ENCODE measurements around the gene ELP6.

The ELP6 gene

GRCh38 chr3:47541583-47542108 lies 28.1 kb upstream of the ELP6 start:
- no peak overlapping the region for H3K9ac ChIP-seq (ENCODE audit: low read length)
- H2AK5ac ChIP-seq (ENCODE audit: low read length), result no peak overlapping the region

GRCh38 chr3:47540281-47540680 lies 26.8 kb upstream of the ELP6 start:
- Histone ChIP-seq H3K79me2 (ENCODE audit: control insufficient read depth, insufficient read depth, low read length) (no peaks in the 10 kb centered on the region), H2BK5ac (ENCODE audit: low read length) (no peak overlapping the region), H3K4me3 (ENCODE audit: low read length) (no peak overlapping the region), H3K23ac (ENCODE audit: low read length) (no peak overlapping the region), H2BK15ac (replicated peaks; ENCODE audit: low read depth) (no peak overlapping the region), H3K27ac (ENCODE audit: low read depth, low read length) (no peak overlapping the region), H3K4me2 (ENCODE audit: low read length) (no peak overlapping the region), H2BK120ac (ENCODE audit: low read depth, low read length) (no peak overlapping the region), H4K5ac (ENCODE audit: low read length) (no peak overlapping the region), H3K27me3 (ENCODE audit: insufficient read depth, low read length, poor library complexity) (no peaks in the 10 kb centered on the region), H3K9ac (ENCODE audit: low read length) (no peak overlapping the region), H3K56ac (ENCODE audit: low read length) (no peak overlapping the region), H2AK5ac (ENCODE audit: low read length) (no peak overlapping the region), H3K18ac (ENCODE audit: low read length) (no peak overlapping the region), H4K8ac (ENCODE audit: low read depth, low read length) (no peak overlapping the region), H3K79me1 (ENCODE audit: low read length) (no peaks in the 10 kb centered on the region), H3K36me3 (ENCODE audit: control insufficient read depth, insufficient read depth, low read length) (no peaks in the 10 kb centered on the region), H3K4ac (ENCODE audit: low read depth, low read length) (no peak overlapping the region), H3K4me1 (ENCODE audit: control insufficient read depth, low read depth, low read length) (no peaks in the 10 kb centered on the region)
- no CpG with 5 or more reads among the region's 4 CpGs for WGBS (ENCODE audit: extremely low coverage, insufficient coverage, low lambda C conversion rate)
- no peak for DNase-seq

More at GRCh38 chr3:47541583-47542108, 28.1 kb upstream of the ELP6 start:
- WGBS (ENCODE audit: extremely low coverage, insufficient coverage, low lambda C conversion rate), result no CpG with 5 or more reads among the region's 6 CpGs
- Histone ChIP-seq H3K23ac (ENCODE audit: low read length) (no peak overlapping the region), H3K18ac (ENCODE audit: low read length) (no peak overlapping the region), H3K56ac (ENCODE audit: low read length) (no peak overlapping the region), H2BK5ac (ENCODE audit: low read length) (no peak overlapping the region), H2BK120ac (ENCODE audit: low read depth, low read length) (no peak overlapping the region), H2BK15ac (replicated peaks; ENCODE audit: low read depth) (no peak overlapping the region), H3K79me2 (ENCODE audit: control insufficient read depth, insufficient read depth, low read length) (no peaks in the 10 kb centered on the region), H3K27me3 (ENCODE audit: insufficient read depth, low read length, poor library complexity) (no peaks in the 10 kb centered on the region), H3K36me3 (ENCODE audit: control insufficient read depth, insufficient read depth, low read length) (no peaks in the 10 kb centered on the region), H3K4ac (ENCODE audit: low read depth, low read length) (no peak overlapping the region), H4K8ac (ENCODE audit: low read depth, low read length) (no peak overlapping the region), H3K27ac (ENCODE audit: low read depth, low read length) (no peak overlapping the region), H3K79me1 (ENCODE audit: low read length) (no peaks in the 10 kb centered on the region), H3K4me3 (ENCODE audit: low read length) (no peak overlapping the region), H3K4me2 (ENCODE audit: low read length) (no peak overlapping the region), H3K4me1 (ENCODE audit: control insufficient read depth, low read depth, low read length) (no peaks in the 10 kb centered on the region), H4K5ac (ENCODE audit: low read length) (no peak overlapping the region)
- no peak for DNase-seq

- WGBS (ENCODE audit: extremely low coverage, insufficient coverage, low lambda C conversion rate), result no CpG with 5 or more reads among the region's 6 CpGs
- Histone ChIP-seq H2AK5ac (ENCODE audit: low read length) (no peak overlapping the region), H3K4ac (ENCODE audit: low read depth, low read length) (no peak overlapping the region), H4K8ac (ENCODE audit: low read depth, low read length) (no peak overlapping the region), H3K18ac (ENCODE audit: low read length) (no peak overlapping the region), H3K27me3 (ENCODE audit: insufficient read depth, low read length, poor library complexity) (no peaks in the 10 kb centered on the region), H3K36me3 (ENCODE audit: control insufficient read depth, insufficient read depth, low read length) (no peaks in the 10 kb centered on the region), H3K4me3 (ENCODE audit: low read length) (no peak overlapping the region), H3K79me1 (ENCODE audit: low read length) (no peaks in the 10 kb centered on the region), H2BK120ac (ENCODE audit: low read depth, low read length) (no peak overlapping the region), H2BK5ac (ENCODE audit: low read length) (no peak overlapping the region), H3K23ac (ENCODE audit: low read length) (no peak overlapping the region), H3K27ac (ENCODE audit: low read depth, low read length) (no peak overlapping the region), H2BK15ac (replicated peaks; ENCODE audit: low read depth) (no peak overlapping the region), H3K9ac (ENCODE audit: low read length) (no peak overlapping the region), H3K56ac (ENCODE audit: low read length) (no peak overlapping the region), H3K79me2 (ENCODE audit: control insufficient read depth, insufficient read depth, low read length) (no peaks in the 10 kb centered on the region), H3K4me2 (ENCODE audit: low read length) (no peak overlapping the region), H3K4me1 (ENCODE audit: control insufficient read depth, low read depth, low read length) (no peaks in the 10 kb centered on the region), H4K5ac (ENCODE audit: low read length) (no peak overlapping the region)
- no peak for DNase-seq
Measured at GRCh38 chr3:47536967-47537366, 23.5 kb upstream of the ELP6 start.

GRCh38 chr3:47536221-47536891 lies 22.8 kb upstream of the ELP6 start:
- Histone ChIP-seq H3K79me1 (ENCODE audit: low read length) (no peaks in the 10 kb centered on the region), H3K9ac (ENCODE audit: low read length) (no peak overlapping the region), H3K27ac (ENCODE audit: low read depth, low read length) (no peak overlapping the region), H3K23ac (ENCODE audit: low read length) (no peak overlapping the region), H3K4me2 (ENCODE audit: low read length) (no peak overlapping the region), H2BK5ac (ENCODE audit: low read length) (no peak overlapping the region), H3K4ac (ENCODE audit: low read depth, low read length) (no peak overlapping the region), H4K8ac (ENCODE audit: low read depth, low read length) (no peak overlapping the region), H3K4me1 (ENCODE audit: control insufficient read depth, low read depth, low read length) (no peaks in the 10 kb centered on the region), H3K79me2 (ENCODE audit: control insufficient read depth, insufficient read depth, low read length) (no peaks in the 10 kb centered on the region), H2BK15ac (replicated peaks; ENCODE audit: low read depth) (no peak overlapping the region), H4K5ac (ENCODE audit: low read length) (no peak overlapping the region), H3K18ac (ENCODE audit: low read length) (no peak overlapping the region), H2AK5ac (ENCODE audit: low read length) (no peak overlapping the region), H3K36me3 (ENCODE audit: control insufficient read depth, insufficient read depth, low read length) (no peaks in the 10 kb centered on the region), H3K27me3 (ENCODE audit: insufficient read depth, low read length, poor library complexity) (no peaks in the 10 kb centered on the region), H3K4me3 (ENCODE audit: low read length) (no peak overlapping the region), H3K56ac (ENCODE audit: low read length) (no peak overlapping the region), H2BK120ac (ENCODE audit: low read depth, low read length) (no peak overlapping the region)
- DNase-seq, result no peak
- WGBS (ENCODE audit: extremely low coverage, insufficient coverage, low lambda C conversion rate), result no CpG with 5 or more reads among the region's 19 CpGs

- Histone ChIP-seq H3K79me2 (ENCODE audit: control insufficient read depth, insufficient read depth, low read length) (no peaks in the 10 kb centered on the region), H3K56ac (ENCODE audit: low read length) (no peak overlapping the region), H3K79me1 (ENCODE audit: low read length) (no peaks in the 10 kb centered on the region), H3K27ac (ENCODE audit: low read depth, low read length) (no peak overlapping the region), H4K8ac (ENCODE audit: low read depth, low read length) (no peak overlapping the region), H3K27me3 (ENCODE audit: insufficient read depth, low read length, poor library complexity) (no peaks in the 10 kb centered on the region), H3K36me3 (ENCODE audit: control insufficient read depth, insufficient read depth, low read length) (no peaks in the 10 kb centered on the region), H2AK5ac (ENCODE audit: low read length) (no peak overlapping the region), H3K18ac (ENCODE audit: low read length) (no peak overlapping the region), H2BK120ac (ENCODE audit: low read depth, low read length) (no peak overlapping the region), H4K5ac (ENCODE audit: low read length) (no peak overlapping the region), H3K9ac (ENCODE audit: low read length) (no peak overlapping the region), H3K4ac (ENCODE audit: low read depth, low read length) (no peak overlapping the region), H3K4me1 (ENCODE audit: control insufficient read depth, low read depth, low read length) (no peaks in the 10 kb centered on the region), H2BK15ac (replicated peaks; ENCODE audit: low read depth) (no peak overlapping the region), H3K4me2 (ENCODE audit: low read length) (no peak overlapping the region), H3K23ac (ENCODE audit: low read length) (no peak overlapping the region), H2BK5ac (ENCODE audit: low read length) (no peak overlapping the region), H3K4me3 (ENCODE audit: low read length) (no peak overlapping the region)
- no peak for DNase-seq
- WGBS (ENCODE audit: extremely low coverage, insufficient coverage, low lambda C conversion rate), result no CpG with 5 or more reads among the region's 5 CpGs
Measured at GRCh38 chr3:47533996-47534454, 20.5 kb upstream of the ELP6 start.

GRCh38 chr3:47533481-47533880 lies 20.0 kb upstream of the ELP6 start:
- Histone ChIP-seq H4K8ac (ENCODE audit: low read depth, low read length) (no peak overlapping the region), H3K4me1 (ENCODE audit: control insufficient read depth, low read depth, low read length) (no peaks in the 10 kb centered on the region), H3K4me3 (ENCODE audit: low read length) (no peak overlapping the region), H2BK15ac (replicated peaks; ENCODE audit: low read depth) (no peak overlapping the region), H3K27me3 (ENCODE audit: insufficient read depth, low read length, poor library complexity) (no peaks in the 10 kb centered on the region), H3K18ac (ENCODE audit: low read length) (no peak overlapping the region), H3K56ac (ENCODE audit: low read length) (no peak overlapping the region), H2AK5ac (ENCODE audit: low read length) (no peak overlapping the region), H3K79me1 (ENCODE audit: low read length) (no peaks in the 10 kb centered on the region), H2BK5ac (ENCODE audit: low read length) (no peak overlapping the region), H2BK120ac (ENCODE audit: low read depth, low read length) (no peak overlapping the region), H3K4me2 (ENCODE audit: low read length) (no peak overlapping the region), H3K27ac (ENCODE audit: low read depth, low read length) (no peak overlapping the region), H3K23ac (ENCODE audit: low read length) (no peak overlapping the region), H3K4ac (ENCODE audit: low read depth, low read length) (no peak overlapping the region), H3K9ac (ENCODE audit: low read length) (no peak overlapping the region), H3K36me3 (ENCODE audit: control insufficient read depth, insufficient read depth, low read length) (no peaks in the 10 kb centered on the region), H3K79me2 (ENCODE audit: control insufficient read depth, insufficient read depth, low read length) (no peaks in the 10 kb centered on the region), H4K5ac (ENCODE audit: low read length) (no peak overlapping the region)
- DNase-seq, result no peak
- WGBS (ENCODE audit: extremely low coverage, insufficient coverage, low lambda C conversion rate), result no CpG with 5 or more reads among the region's 2 CpGs
